ENCODE measurements around the gene NEK6. TPM values are rescaled to one million over a fixed set of nuclear protein-coding genes. Genes with fewer than 3 reads are reported as not detected.

Gene NEK6
- total and polyA plus RNA-seq, 2 of the 8 experiments (the other 6 are each of a cell fraction or from before 2014, with no cell fraction given), result 17.7 to 19.7 TPM

GRCh38 chr9:124328285-124328684 lies 70.5 kb downstream of the NEK6 start (continued):
- no peak for TF ChIP-seq ATF2 (IDR thresholded peaks at IDR 0.05; ENCODE audit: low read length)
- TF ChIP-seq BACH1 (IDR thresholded peaks at IDR 0.05; ENCODE audit: low read length), result no peak
- TF ChIP-seq JUND (IDR thresholded peaks at IDR 0.05; ENCODE audit: low read length), result no peak

Measured in H1 (cell line).